Hematopoietic multipotent progenitor cell (in vitro differentiated cells): ENCODE results near the gene CLSTN2. TPM values are rescaled to one million over a fixed set of nuclear protein-coding genes. Genes with fewer than 3 reads are reported as not detected.
"Not testable (repeated sequence)": the region's sequence is repeated elsewhere in the genome, so short reads cannot be mapped to it uniquely, and the experiment has no call there.

ENCODE experiments used
- DNase-seq, 3 donors: peaks; one replicate each; pipeline ENCODE4 v3.0.0-alpha.2; 2011 to 2015; ENCODE audit warnings: low read depth in 2 of 3, low spot score in 2 of 3
- total RNA-seq: library from RNA; depleted of rRNA; stranded (reverse); fragments of >200 nt; gene quantifications from one replicate; pipeline ENCODE4 v1.2.3, GENCODE V29; 2012

The CLSTN2 gene
- total RNA-seq, 1 donor: under 0.01 TPM

- no peak for DNase-seq
Measured at GRCh38 chr3:140395134-140396075, 460.4 kb downstream of the CLSTN2 start.

- no peak for DNase-seq
Measured at GRCh38 chr3:140396110-140396509, 461.1 kb downstream of the CLSTN2 start.

GRCh38 chr3:140397847-140398246 is 462.9 kb downstream of the CLSTN2 start:
- DNase-seq: no peak

GRCh38 chr3:140398387-140398786 is 463.4 kb downstream of the CLSTN2 start:
- DNase-seq: no peak

GRCh38 chr3:140399871-140400270 is 464.9 kb downstream of the CLSTN2 start:
- DNase-seq: no peak

GRCh38 chr3:140403079-140403478 is 468.1 kb downstream of the CLSTN2 start:
- DNase-seq: no peak

- DNase-seq: no peak
Measured at GRCh38 chr3:140403608-140404007, 468.6 kb downstream of the CLSTN2 start.

- no peak for DNase-seq
Measured at GRCh38 chr3:140406655-140407054, 471.7 kb downstream of the CLSTN2 start.

- no peak for DNase-seq
Measured at GRCh38 chr3:140408252-140408651, 473.3 kb downstream of the CLSTN2 start.

GRCh38 chr3:140416666-140417065 is 481.7 kb downstream of the CLSTN2 start:
- DNase-seq: no peak

- no peak for DNase-seq
Measured at GRCh38 chr3:140420621-140421357, 485.8 kb downstream of the CLSTN2 start.

GRCh38 chr3:140421884-140422283 is 486.9 kb downstream of the CLSTN2 start:
- no peak for DNase-seq

GRCh38 chr3:140423146-140423545 is 488.2 kb downstream of the CLSTN2 start:
- no peak for DNase-seq

GRCh38 chr3:140423574-140423973 is 488.6 kb downstream of the CLSTN2 start:
- DNase-seq: not testable (repeated sequence)

- no peak for DNase-seq
Measured at GRCh38 chr3:140424211-140424610, 489.2 kb downstream of the CLSTN2 start.

- no peak for DNase-seq
Measured at GRCh38 chr3:140424726-140425125, 489.7 kb downstream of the CLSTN2 start.

GRCh38 chr3:140427786-140428185 is 492.8 kb downstream of the CLSTN2 start:
- DNase-seq: no peak

- DNase-seq: no peak
Measured at GRCh38 chr3:140428380-140428779, 493.4 kb downstream of the CLSTN2 start.

GRCh38 chr3:140429791-140430190 is 494.8 kb downstream of the CLSTN2 start:
- no peak for DNase-seq

GRCh38 chr3:140430494-140430893 is 495.5 kb downstream of the CLSTN2 start:
- no peak for DNase-seq

- no peak for DNase-seq
Measured at GRCh38 chr3:140432229-140432669, 497.3 kb downstream of the CLSTN2 start.

GRCh38 chr3:140433431-140433830 is 498.4 kb downstream of the CLSTN2 start:
- no peak for DNase-seq
